Mesodermal cell (in vitro differentiated cells): ENCODE data around the gene BLOC1S4.
"Not testable (repeated sequence)": the region's sequence is repeated elsewhere in the genome, so short reads cannot be mapped to it uniquely, and the experiment has no call there.

Experiments used
- H3K27ac ChIP-seq: 2 replicates; pipeline ENCODE4 v1.7.0; 2013; ENCODE audit warnings: mild to moderate bottlenecking, low read depth, low read length, moderate library complexity; ENCODE audit not compliant: severe bottlenecking
- H3K36me3 ChIP-seq: 2 replicates; pipeline ENCODE4 v1.7.1; 2013; ENCODE audit warnings: mild to moderate bottlenecking, low read length, moderate library complexity; ENCODE audit not compliant: control insufficient read depth, insufficient read depth
- H3K4me1 ChIP-seq: one replicate; pipeline ENCODE4 v1.7.1; 2013; ENCODE audit warnings: mild to moderate bottlenecking, low read length; ENCODE audit not compliant: insufficient read depth, control insufficient read depth, poor library complexity, severe bottlenecking
- H3K4me3 ChIP-seq: 2 replicates; pipeline ENCODE4 v1.7.0; 2013; ENCODE audit warnings: low read length, control low read depth, mild to moderate bottlenecking; ENCODE audit not compliant: insufficient read depth, poor library complexity, severe bottlenecking; ENCODE audit errors: extremely low read depth
- H3K9me3 ChIP-seq: 2 replicates; pipeline ENCODE4 v1.7.1; 2013; ENCODE audit warnings: mild to moderate bottlenecking, low read length, moderate library complexity; ENCODE audit not compliant: control insufficient read depth
- WGBS, 2 experiments: methylation state at CpG; one replicate each; pipeline ENCODE4 v1.1.5; 2013; ENCODE audit warnings: missing lambda C conversion rate in 2 of 2; ENCODE audit not compliant: insufficient coverage in 2 of 2; 5-methylcytosine and 5-hydroxymethylcytosine counted together

The BLOC1S4 gene

GRCh38 chr4:6720202-6720699 lies 4.3 kb downstream of the BLOC1S4 start:
- H3K4me1 ChIP-seq = peaks cover 11% of the 10 kb centered on the region
- no peaks in the 10 kb centered on the region for H3K36me3 ChIP-seq
- no peak overlapping the region for H3K4me3 ChIP-seq
- 10 to 16% methylated on average over 7 to 13 of the region's 14 CpGs for WGBS, 2 experiments
- no peaks in the 10 kb centered on the region for H3K9me3 ChIP-seq
- no peak overlapping the region for H3K27ac ChIP-seq

- Histone ChIP-seq H3K4me1 (peaks cover 7% of the 10 kb centered on the region), H3K36me3 (no peaks in the 10 kb centered on the region), H3K9me3 (no peaks in the 10 kb centered on the region), H3K27ac (no peak overlapping the region), H3K4me3 (no peak overlapping the region)
- WGBS, 2 experiments = 98% methylated on average over 4 of the region's 10 CpGs
Measured at GRCh38 chr4:6721121-6721520, 5.1 kb downstream of the BLOC1S4 start.

GRCh38 chr4:6722891-6723290 lies 6.9 kb downstream of the BLOC1S4 start:
- H3K9me3 ChIP-seq = no peaks in the 10 kb centered on the region
- H3K27ac ChIP-seq = no peak overlapping the region
- H3K36me3 ChIP-seq = no peaks in the 10 kb centered on the region
- whole genome bisulfite sequencing, 2 experiments = 94% methylated on average over 10 to 12 of the region's 12 CpGs
- H3K4me3 ChIP-seq = no peak overlapping the region
- H3K4me1 ChIP-seq = peaks cover 8% of the 10 kb centered on the region

- Histone ChIP-seq H3K4me1 (peaks cover 16% of the 10 kb centered on the region), H3K4me3 (no peak overlapping the region), H3K9me3 (no peaks in the 10 kb centered on the region), H3K27ac (no peak overlapping the region), H3K36me3 (no peaks in the 10 kb centered on the region)
- 95 to 98% methylated on average over 8 of the region's 8 CpGs for WGBS, 2 experiments
Measured at GRCh38 chr4:6723851-6724250, 7.9 kb downstream of the BLOC1S4 start.

- H3K27ac ChIP-seq = no peak overlapping the region
- H3K9me3 ChIP-seq = no peaks in the 10 kb centered on the region
- WGBS, 2 experiments = 86 to 87% methylated on average over 18 to 21 of the region's 21 CpGs
Measured at GRCh38 chr4:6724421-6725111, 8.6 kb downstream of the BLOC1S4 start.

GRCh38 chr4:6725427-6725961 lies 9.5 kb downstream of the BLOC1S4 start:
- H3K4me3 ChIP-seq, H3K9me3 ChIP-seq, H3K36me3 ChIP-seq, H3K27ac ChIP-seq: not testable (repeated sequence)
- H3K4me1 ChIP-seq = peaks cover 17% of the 10 kb centered on the region
- 82 to 91% methylated on average over 9 to 15 of the region's 16 CpGs for WGBS, 2 experiments

More at GRCh38 chr4:6724421-6725111, 8.6 kb downstream of the BLOC1S4 start:
- Histone ChIP-seq H3K4me3 (no peak overlapping the region), H3K4me1 (peaks cover 17% of the 10 kb centered on the region), H3K36me3 (no peaks in the 10 kb centered on the region)

GRCh38 chr4:6727081-6727942 lies 11.3 kb downstream of the BLOC1S4 start:
- Histone ChIP-seq H3K4me1 (peaks cover 17% of the 10 kb centered on the region), H3K9me3 (no peaks in the 10 kb centered on the region), H3K4me3 (no peak overlapping the region), H3K27ac (peak overlapping the region; percentile 65), H3K36me3 (no peaks in the 10 kb centered on the region)
- 56 to 68% methylated on average over 22 to 26 of the region's 31 CpGs for WGBS, 2 experiments

GRCh38 chr4:6727943-6728250 lies 11.9 kb downstream of the BLOC1S4 start:
- WGBS, 2 experiments = 91 to 92% methylated on average over 2 to 3 of the region's 3 CpGs
- no peak overlapping the region for H3K4me3 ChIP-seq
- no peaks in the 10 kb centered on the region for H3K9me3 ChIP-seq
- H3K36me3 ChIP-seq = no peaks in the 10 kb centered on the region
- H3K27ac ChIP-seq = peak overlapping the region; percentile 45
- H3K4me1 ChIP-seq = peaks cover 22% of the 10 kb centered on the region

- Histone ChIP-seq H3K4me3 (no peak overlapping the region), H3K27ac (no peak overlapping the region), H3K4me1 (peaks cover 26% of the 10 kb centered on the region), H3K36me3 (no peaks in the 10 kb centered on the region), H3K9me3 (no peaks in the 10 kb centered on the region)
- 91 to 93% methylated on average over 12 to 13 of the region's 15 CpGs for WGBS, 2 experiments
Measured at GRCh38 chr4:6728320-6729029, 12.5 kb downstream of the BLOC1S4 start.

- H3K4me1 ChIP-seq = peaks cover 19% of the 10 kb centered on the region
- no peaks in the 10 kb centered on the region for H3K36me3 ChIP-seq
- H3K27ac ChIP-seq = no peak overlapping the region
- H3K9me3 ChIP-seq = no peaks in the 10 kb centered on the region
- H3K4me3 ChIP-seq = no peak overlapping the region
- WGBS, 2 experiments = 84 to 86% methylated on average over 18 of the region's 20 CpGs
Measured at GRCh38 chr4:6730603-6731317, 14.8 kb downstream of the BLOC1S4 start.
